Measurements from ENCODE around the gene YRDC.
"Not testable (repeated sequence)": the region's sequence is repeated elsewhere in the genome, so short reads cannot be mapped to it uniquely, and the experiment has no call there.

Gene YRDC

DNA sequence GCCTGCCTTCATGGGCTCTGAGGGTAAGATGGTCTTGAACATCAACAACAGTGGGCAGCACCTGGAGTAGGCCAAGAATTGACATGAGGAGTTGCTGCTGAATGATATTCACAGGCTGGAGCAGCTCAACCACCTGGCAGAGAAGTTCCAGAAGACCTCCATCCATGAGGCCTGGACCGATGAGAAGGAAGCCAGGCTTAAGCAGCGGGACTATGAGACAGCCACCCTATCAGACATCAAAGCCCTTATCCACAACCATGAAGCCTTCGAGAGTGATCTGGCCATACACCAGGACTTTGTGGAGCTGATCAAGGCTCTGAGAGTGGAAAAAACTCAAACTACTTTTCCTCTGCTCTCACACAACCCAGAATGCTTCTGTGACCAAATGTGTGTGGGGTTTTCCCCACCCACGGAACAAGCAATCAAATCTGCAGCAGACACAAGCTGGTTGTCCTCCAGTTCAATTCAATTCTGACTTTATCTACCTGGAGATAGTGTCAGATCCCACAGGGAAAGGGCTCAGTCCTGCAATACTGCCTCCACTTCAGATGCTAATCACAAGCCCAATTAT lies 31.0 kb downstream of the YRDC start:
- Histone ChIP-seq H3K27ac (ENCODE audit: insufficient read depth, low read depth, low read length, poor library complexity, severe bottlenecking) (no peak overlapping the region), H3K4me1 (ENCODE audit: control insufficient read depth, insufficient read depth, low read length) (no peaks in the 10 kb centered on the region), H3K36me3 (ENCODE audit: control insufficient read depth, insufficient read depth, low read length) (no peaks in the 10 kb centered on the region), H3K4me3 (ENCODE audit: insufficient read depth, low read depth, low read length) (no peak overlapping the region), H3K9me3 (ENCODE audit: control insufficient read depth, low read length) (no peaks in the 10 kb centered on the region), H3K27me3 (ENCODE audit: control insufficient read depth, insufficient read depth, low read length, poor library complexity, severe bottlenecking) (peaks cover 13% of the 10 kb centered on the region)
- 76 to 82% methylated on average over 4 of the region's 4 CpGs for WGBS, 2 experiments

DNA sequence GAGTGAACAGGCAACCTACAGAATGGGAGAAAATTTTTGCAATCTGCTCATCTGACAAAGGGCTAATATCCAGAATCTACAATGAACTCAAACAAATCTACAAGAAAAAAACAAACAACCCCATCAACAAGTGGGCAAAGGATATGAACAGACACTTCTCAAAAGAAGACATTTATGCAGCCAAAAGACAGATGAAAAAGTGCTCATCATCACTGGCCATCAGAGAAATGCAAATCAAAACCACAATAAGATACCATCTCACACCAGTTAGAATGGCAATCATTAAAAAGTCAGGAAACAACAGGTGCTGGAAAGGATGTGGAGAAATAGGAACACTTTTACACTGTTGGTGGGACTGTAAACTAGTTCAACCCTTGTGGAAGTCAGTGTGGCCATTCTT lies 36.6 kb downstream of the YRDC start:
- H3K4me1 ChIP-seq (ENCODE audit: control insufficient read depth, insufficient read depth, low read length); H3K9me3 ChIP-seq (ENCODE audit: control insufficient read depth, low read length); H3K4me3 ChIP-seq (ENCODE audit: insufficient read depth, low read depth, low read length); H3K27ac ChIP-seq (ENCODE audit: insufficient read depth, low read depth, low read length, poor library complexity, severe bottlenecking); H3K36me3 ChIP-seq (ENCODE audit: control insufficient read depth, insufficient read depth, low read length): not testable (repeated sequence)
- peaks cover 47% of the 10 kb centered on the region for H3K27me3 ChIP-seq (ENCODE audit: control insufficient read depth, insufficient read depth, low read length, poor library complexity, severe bottlenecking)

DNA sequence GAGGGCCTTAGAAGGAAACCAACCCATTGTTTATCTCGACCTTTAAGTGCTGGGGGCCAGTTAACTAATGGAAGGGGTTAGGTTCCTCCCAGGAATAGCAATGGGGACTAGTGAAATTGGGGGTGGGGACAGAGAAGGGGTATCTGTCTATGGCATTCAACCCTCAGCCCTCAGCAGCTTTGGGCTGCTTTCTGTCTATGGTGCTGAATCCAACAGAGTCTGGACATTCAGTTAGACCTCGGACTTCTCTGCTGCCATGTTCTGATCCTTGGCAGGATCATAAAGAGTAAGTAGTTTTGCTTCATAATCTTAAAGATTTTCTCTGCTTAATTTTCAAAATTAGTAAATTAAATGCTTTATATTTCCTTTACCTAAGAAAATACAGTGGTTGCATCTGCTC lies 40.5 kb downstream of the YRDC start:
- Histone ChIP-seq H3K27me3 (ENCODE audit: control insufficient read depth, insufficient read depth, low read length, poor library complexity, severe bottlenecking) (peaks cover 86% of the 10 kb centered on the region), H3K4me3 (ENCODE audit: insufficient read depth, low read depth, low read length) (no peak overlapping the region), H3K4me1 (ENCODE audit: control insufficient read depth, insufficient read depth, low read length) (peaks cover 8% of the 10 kb centered on the region), H3K9me3 (ENCODE audit: control insufficient read depth, low read length) (no peaks in the 10 kb centered on the region), H3K36me3 (ENCODE audit: control insufficient read depth, insufficient read depth, low read length) (no peaks in the 10 kb centered on the region), H3K27ac (ENCODE audit: insufficient read depth, low read depth, low read length, poor library complexity, severe bottlenecking) (no peak overlapping the region)
- WGBS, 2 experiments = 39 to 46% methylated on average over 2 of the region's 2 CpGs

- Histone ChIP-seq H3K27me3 (ENCODE audit: control insufficient read depth, insufficient read depth, low read length, poor library complexity, severe bottlenecking) (peaks cover 99% of the 10 kb centered on the region), H3K36me3 (ENCODE audit: control insufficient read depth, insufficient read depth, low read length) (no peaks in the 10 kb centered on the region), H3K4me3 (ENCODE audit: insufficient read depth, low read depth, low read length) (no peak overlapping the region), H3K9me3 (ENCODE audit: control insufficient read depth, low read length) (no peaks in the 10 kb centered on the region), H3K27ac (ENCODE audit: insufficient read depth, low read depth, low read length, poor library complexity, severe bottlenecking) (no peak overlapping the region), H3K4me1 (ENCODE audit: control insufficient read depth, insufficient read depth, low read length) (peaks cover 8% of the 10 kb centered on the region)
- 28 to 32% methylated on average over 27 of the region's 27 CpGs for WGBS, 2 experiments
Observed at GRCh38 chr1:37765916-37766664, 41.9 kb downstream of the YRDC start.

- H3K27ac ChIP-seq (ENCODE audit: insufficient read depth, low read depth, low read length, poor library complexity, severe bottlenecking) = no peak within 1 kb of the TSS
- WGBS, 2 experiments = 19 to 23% methylated on average over 33 of the region's 33 CpGs
- H3K27me3 ChIP-seq (ENCODE audit: control insufficient read depth, insufficient read depth, low read length, poor library complexity, severe bottlenecking) = peaks cover 99% of the 10 kb centered on the region
- no peaks in the 10 kb centered on the region for H3K36me3 ChIP-seq (ENCODE audit: control insufficient read depth, insufficient read depth, low read length)
- H3K4me1 ChIP-seq (ENCODE audit: control insufficient read depth, insufficient read depth, low read length) = peaks cover 8% of the 10 kb centered on the region
- no peaks in the 10 kb centered on the region for H3K9me3 ChIP-seq (ENCODE audit: control insufficient read depth, low read length)
- no peak within 1 kb of the TSS for H3K4me3 ChIP-seq (ENCODE audit: insufficient read depth, low read depth, low read length)
Observed at GRCh38 chr1:37764888-37765441, 43.0 kb downstream of the YRDC start, which contains the start of gene EPHA10. TSS of gene EPHA10 (minus strand) at chr1:37765120. CDS start at chr1:37765066, 54 bp downstream.

DNA sequence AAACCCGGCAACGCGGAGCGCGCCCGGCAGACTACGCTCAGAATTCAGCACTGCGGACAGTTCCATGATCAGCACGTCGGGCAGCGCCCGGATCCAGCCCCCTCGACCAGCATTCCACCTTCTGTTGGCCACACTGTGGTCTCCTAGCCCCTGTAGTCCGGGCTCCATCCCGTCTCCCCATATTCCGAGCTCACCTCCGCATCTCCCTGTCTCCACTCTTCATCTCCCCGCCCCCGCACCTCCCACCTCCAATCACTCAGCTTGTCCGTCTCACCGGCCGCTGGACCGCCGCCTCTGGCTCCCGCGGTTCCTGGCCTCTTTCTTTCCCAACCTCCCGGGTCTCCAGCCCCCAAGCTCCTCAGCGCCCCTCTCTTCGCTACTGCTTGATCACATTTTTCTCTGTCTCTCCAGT lies 43.6 kb downstream of the YRDC start:
- Histone ChIP-seq H3K9me3 (ENCODE audit: control insufficient read depth, low read length) (no peaks in the 10 kb centered on the region), H3K4me1 (ENCODE audit: control insufficient read depth, insufficient read depth, low read length) (peaks cover 8% of the 10 kb centered on the region), H3K27me3 (ENCODE audit: control insufficient read depth, insufficient read depth, low read length, poor library complexity, severe bottlenecking) (peaks cover 100% of the 10 kb centered on the region), H3K27ac (ENCODE audit: insufficient read depth, low read depth, low read length, poor library complexity, severe bottlenecking) (no peak overlapping the region), H3K4me3 (ENCODE audit: insufficient read depth, low read depth, low read length) (no peak overlapping the region), H3K36me3 (ENCODE audit: control insufficient read depth, insufficient read depth, low read length) (no peaks in the 10 kb centered on the region)
- 11% methylated on average over 29 of the region's 29 CpGs for WGBS, 2 experiments

- Histone ChIP-seq H3K36me3 (ENCODE audit: control insufficient read depth, insufficient read depth, low read length) (no peaks in the 10 kb centered on the region), H3K27me3 (ENCODE audit: control insufficient read depth, insufficient read depth, low read length, poor library complexity, severe bottlenecking) (peaks cover 100% of the 10 kb centered on the region), H3K4me1 (ENCODE audit: control insufficient read depth, insufficient read depth, low read length) (peaks cover 8% of the 10 kb centered on the region), H3K27ac (ENCODE audit: insufficient read depth, low read depth, low read length, poor library complexity, severe bottlenecking) (no peak overlapping the region), H3K4me3 (ENCODE audit: insufficient read depth, low read depth, low read length) (no peak overlapping the region), H3K9me3 (ENCODE audit: control insufficient read depth, low read length) (no peaks in the 10 kb centered on the region)
- WGBS, 2 experiments = 36 to 39% methylated on average over 25 of the region's 25 CpGs
Observed at GRCh38 chr1:37763791-37764413, 44.1 kb downstream of the YRDC start.

- peaks cover 8% of the 10 kb centered on the region for H3K4me1 ChIP-seq (ENCODE audit: control insufficient read depth, insufficient read depth, low read length)
- WGBS, 2 experiments = 71% methylated on average over 2 of the region's 2 CpGs
- H3K27me3 ChIP-seq (ENCODE audit: control insufficient read depth, insufficient read depth, low read length, poor library complexity, severe bottlenecking) = peaks cover 100% of the 10 kb centered on the region
- no peaks in the 10 kb centered on the region for H3K9me3 ChIP-seq (ENCODE audit: control insufficient read depth, low read length)
- no peak overlapping the region for H3K27ac ChIP-seq (ENCODE audit: insufficient read depth, low read depth, low read length, poor library complexity, severe bottlenecking)
- no peaks in the 10 kb centered on the region for H3K36me3 ChIP-seq (ENCODE audit: control insufficient read depth, insufficient read depth, low read length)
- no peak overlapping the region for H3K4me3 ChIP-seq (ENCODE audit: insufficient read depth, low read depth, low read length)
Observed at GRCh38 chr1:37762516-37762915, 45.5 kb downstream of the YRDC start.

- H3K9me3 ChIP-seq (ENCODE audit: control insufficient read depth, low read length) = no peaks in the 10 kb centered on the region
- no peak overlapping the region for H3K27ac ChIP-seq (ENCODE audit: insufficient read depth, low read depth, low read length, poor library complexity, severe bottlenecking)
- WGBS, 2 experiments = 85 to 86% methylated on average over 68 of the region's 68 CpGs
- H3K4me1 ChIP-seq (ENCODE audit: control insufficient read depth, insufficient read depth, low read length) = peaks cover 8% of the 10 kb centered on the region
- peaks cover 100% of the 10 kb centered on the region for H3K27me3 ChIP-seq (ENCODE audit: control insufficient read depth, insufficient read depth, low read length, poor library complexity, severe bottlenecking)
- no peaks in the 10 kb centered on the region for H3K36me3 ChIP-seq (ENCODE audit: control insufficient read depth, insufficient read depth, low read length)
- H3K4me3 ChIP-seq (ENCODE audit: insufficient read depth, low read depth, low read length) = no peak overlapping the region
Observed at GRCh38 chr1:37761416-37762095, 46.5 kb downstream of the YRDC start.

GRCh38 chr1:37759451-37759850 lies 48.6 kb downstream of the YRDC start:
- peaks cover 100% of the 10 kb centered on the region for H3K27me3 ChIP-seq (ENCODE audit: control insufficient read depth, insufficient read depth, low read length, poor library complexity, severe bottlenecking)
- 77 to 87% methylated on average over 2 of the region's 2 CpGs for WGBS, 2 experiments
- no peak overlapping the region for H3K27ac ChIP-seq (ENCODE audit: insufficient read depth, low read depth, low read length, poor library complexity, severe bottlenecking)
- H3K9me3 ChIP-seq (ENCODE audit: control insufficient read depth, low read length) = no peaks in the 10 kb centered on the region
- no peak overlapping the region for H3K4me3 ChIP-seq (ENCODE audit: insufficient read depth, low read depth, low read length)
- H3K4me1 ChIP-seq (ENCODE audit: control insufficient read depth, insufficient read depth, low read length) = no peaks in the 10 kb centered on the region
- H3K36me3 ChIP-seq (ENCODE audit: control insufficient read depth, insufficient read depth, low read length) = no peaks in the 10 kb centered on the region
